Renal pelvis (tissue), 4 donors: ENCODE results near the gene FBXO41. TPM values are rescaled to one million over a fixed set of nuclear protein-coding genes. Genes with fewer than 3 reads are reported as not detected.

Source experiments
- DNase-seq: peaks from one replicate; pipeline ENCODE4 v3.0.0-alpha.2; 2013
- polyA plus RNA-seq, 3 donors: library from polyadenylated mRNA; unstranded; fragments of 120-200 nt; gene quantifications; one replicate each; pipeline ENCODE4 v1.2.1, GENCODE V29; 2013; ENCODE audit not compliant: insufficient read length in 3 of 3

The FBXO41 gene
- polyA plus RNA-seq, 3 donors, result 2.1 to 3.0 (median 2.4) TPM

DNA sequence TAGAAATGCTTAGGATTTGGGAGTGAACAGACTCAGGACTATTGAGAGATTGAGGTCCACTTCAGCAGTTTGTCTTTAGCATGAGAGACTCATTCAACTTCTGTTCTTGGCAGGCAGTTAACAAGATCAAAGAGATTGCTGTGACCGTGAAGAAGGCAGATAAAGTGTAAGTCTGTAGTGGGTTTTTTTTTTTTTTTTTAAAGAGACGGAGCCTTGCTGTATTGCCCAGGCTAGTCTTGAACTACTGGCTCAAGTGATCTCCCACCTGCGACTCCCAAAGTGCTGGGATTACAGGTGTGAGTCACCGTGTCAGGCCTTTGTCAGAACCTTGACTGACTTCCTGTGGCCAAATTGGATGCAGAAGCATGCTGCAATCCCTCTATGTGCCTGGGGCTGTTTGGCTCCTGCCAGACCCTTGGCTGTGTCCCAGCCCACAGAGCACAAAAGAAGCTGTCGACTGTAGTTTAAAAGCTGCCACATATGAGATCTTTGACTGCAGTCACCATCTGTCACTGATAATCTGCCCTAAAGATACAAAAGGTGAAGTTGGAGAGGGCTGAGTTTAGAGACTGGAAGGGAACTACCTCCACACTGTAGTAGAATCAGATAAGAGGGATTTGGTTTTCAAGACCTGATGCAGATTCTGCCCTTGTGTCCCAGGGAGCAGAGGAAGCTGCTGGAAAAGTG is 40.3 kb downstream of the FBXO41 start:
- DNase-seq, result no peak

DNA sequence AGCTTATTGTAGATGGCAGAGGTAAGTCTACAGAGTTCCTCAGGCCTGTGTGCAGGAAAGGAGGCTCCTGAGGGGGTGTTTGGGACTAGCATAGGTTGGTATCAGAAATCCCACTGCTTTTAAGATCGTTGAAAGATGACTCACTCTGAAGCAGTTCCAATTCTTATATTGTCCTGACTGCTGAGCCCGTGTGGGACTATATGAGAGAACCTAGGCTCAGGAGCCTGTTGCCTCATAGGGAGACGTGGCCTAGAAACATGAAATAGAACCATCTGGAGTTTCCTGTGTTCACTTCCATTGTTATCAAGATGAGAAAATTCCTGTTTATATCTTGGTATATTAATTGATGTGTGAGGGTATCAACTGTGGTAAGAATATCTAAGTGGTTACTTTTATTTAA is 44.5 kb downstream of the FBXO41 start:
- DNase-seq, result no peak

DNA sequence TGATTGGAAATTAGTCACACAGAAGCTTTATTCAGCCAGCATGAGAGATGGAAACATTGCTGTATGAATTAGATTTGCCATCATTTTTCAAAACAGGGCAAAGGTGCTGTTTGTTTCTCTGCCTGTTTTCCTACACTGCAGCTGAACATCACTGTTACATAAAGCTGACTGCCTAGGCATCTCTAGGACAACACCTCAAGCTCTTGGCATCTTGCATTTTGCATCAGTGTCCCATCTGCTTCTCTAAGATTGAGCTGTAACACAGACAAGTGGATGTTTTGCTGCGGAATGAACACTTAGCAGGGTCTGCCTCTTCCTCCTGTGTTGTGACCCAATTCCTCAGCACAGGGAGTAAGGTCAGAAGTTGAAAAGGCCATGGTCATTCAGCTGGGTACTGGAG is 45.3 kb downstream of the FBXO41 start:
- DNase-seq, result no peak

DNA sequence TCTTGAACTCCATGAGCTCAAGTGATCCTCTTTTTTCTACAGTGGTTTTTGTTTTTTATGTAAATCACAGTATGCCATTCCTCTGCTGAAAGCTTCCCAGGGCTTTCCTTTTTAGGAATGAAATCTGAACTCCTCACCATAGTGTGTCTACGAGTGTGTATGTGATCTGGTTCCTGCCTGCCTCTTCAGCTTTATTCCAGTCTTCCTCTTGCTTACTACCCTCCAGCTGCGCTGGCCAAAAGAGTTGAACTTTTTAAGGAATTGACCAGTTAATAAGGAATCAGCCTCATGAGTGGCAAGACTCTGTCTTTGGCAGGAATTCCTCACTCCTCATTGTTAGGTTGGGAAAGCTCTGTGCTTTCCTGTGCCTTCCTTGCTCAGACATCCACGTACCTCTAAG is 46.1 kb downstream of the FBXO41 start:
- DNase-seq, result no peak

DNA sequence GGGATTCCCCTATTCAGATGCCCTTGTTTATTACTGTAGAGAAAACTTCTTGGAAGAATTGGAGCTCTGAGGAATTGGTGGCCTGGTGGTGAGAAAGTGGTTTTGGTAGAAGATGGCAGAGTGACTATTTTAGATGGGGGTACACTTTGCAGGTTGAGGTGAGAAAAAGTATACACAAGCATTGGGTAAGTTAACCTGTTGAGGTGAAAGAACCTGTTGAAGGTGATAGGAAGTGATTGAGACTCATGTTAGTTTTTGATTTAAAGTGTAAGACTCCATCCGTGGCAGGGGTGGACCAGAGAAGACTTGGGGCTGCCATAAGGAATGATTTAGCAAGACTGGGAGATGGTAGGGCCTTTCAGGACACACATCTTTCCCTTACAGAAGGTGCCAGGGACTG is 47.1 kb downstream of the FBXO41 start:
- no peak for DNase-seq

DNA sequence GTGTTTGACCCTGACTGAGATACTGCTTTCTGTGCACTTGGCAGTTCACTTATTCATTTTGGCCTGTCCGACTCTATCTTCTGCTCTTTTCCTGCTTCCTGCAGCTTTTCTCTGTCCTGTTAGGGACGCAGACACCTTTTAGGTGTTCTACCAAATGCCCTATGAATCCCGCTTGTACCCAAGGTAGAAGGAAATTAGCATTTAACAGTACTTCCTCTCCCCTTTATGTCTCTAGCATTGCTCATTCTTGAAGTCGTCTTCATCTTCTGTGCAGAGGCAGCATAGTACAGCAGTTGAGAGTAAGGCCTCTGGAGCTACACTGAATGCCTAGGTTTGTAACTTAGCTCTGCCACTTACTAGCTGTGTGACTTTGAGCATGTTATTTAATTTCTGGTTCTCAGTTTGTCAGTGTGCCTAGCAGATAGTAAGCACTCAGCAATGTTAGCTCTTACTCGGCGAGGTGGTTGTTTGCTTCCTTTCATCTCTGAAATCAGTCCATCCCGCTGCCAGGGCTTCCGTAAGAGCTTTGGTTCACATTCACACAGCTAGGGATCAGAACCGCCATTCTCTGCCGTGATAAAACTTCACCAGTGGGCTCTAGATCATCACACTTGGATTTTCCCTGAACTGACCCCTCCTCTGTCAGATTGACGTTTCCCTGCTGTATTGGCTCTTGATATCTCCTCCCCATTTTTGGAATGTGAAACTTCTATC is 48.8 kb downstream of the FBXO41 start:
- DNase-seq, result no peak

DNA sequence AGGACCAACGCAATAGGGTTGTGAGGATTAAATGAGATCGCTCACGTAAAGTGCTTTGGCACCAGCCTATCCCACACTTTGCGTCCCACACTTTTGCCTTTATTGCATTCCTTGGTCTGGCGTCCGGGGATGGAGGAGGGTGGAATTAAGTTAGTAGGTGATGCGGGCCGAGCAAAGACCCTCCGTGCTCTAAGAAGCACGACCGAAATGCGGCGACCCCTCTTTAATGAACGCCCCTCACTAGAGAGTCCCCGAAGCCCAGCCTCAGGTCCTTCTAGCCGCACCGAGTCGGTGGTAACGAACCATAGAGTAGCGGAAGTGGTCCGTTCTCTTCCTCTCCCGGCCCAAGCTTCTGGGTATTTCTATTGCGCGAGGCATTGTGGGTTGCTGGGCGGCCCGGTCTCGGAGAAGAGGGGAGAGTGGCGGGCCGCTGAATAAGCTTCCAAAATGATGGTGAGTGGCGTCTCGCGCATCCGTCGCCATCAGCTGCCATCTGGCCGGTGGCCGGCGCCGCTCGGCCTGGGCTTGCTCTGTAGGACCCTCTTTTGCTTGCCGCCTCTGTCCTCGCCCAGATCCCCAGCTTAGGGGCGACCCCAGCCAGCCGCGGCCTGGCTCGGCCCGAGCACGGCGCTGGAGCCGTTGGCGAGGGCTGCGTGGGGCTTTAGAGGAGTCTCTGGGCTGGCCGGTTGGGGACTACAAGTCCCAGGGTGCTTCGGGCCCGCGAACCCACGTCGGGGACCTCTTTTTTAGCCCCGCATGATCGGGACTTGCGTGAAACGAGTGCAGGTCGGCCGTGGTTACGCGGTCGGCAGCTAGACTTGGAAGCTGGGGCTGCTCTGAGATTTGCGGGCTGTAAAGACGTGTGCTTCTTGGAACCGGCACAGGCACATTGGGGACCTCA is 50.1 kb downstream of the FBXO41 start, which contains the start of gene CCT7:
CCT7 (plus strand) TSS at position 377 of the 901 bp plus-strand sequence; CDS start at position 448, 71 bp downstream.
- peak; percentile 93 for DNase-seq

DNA sequence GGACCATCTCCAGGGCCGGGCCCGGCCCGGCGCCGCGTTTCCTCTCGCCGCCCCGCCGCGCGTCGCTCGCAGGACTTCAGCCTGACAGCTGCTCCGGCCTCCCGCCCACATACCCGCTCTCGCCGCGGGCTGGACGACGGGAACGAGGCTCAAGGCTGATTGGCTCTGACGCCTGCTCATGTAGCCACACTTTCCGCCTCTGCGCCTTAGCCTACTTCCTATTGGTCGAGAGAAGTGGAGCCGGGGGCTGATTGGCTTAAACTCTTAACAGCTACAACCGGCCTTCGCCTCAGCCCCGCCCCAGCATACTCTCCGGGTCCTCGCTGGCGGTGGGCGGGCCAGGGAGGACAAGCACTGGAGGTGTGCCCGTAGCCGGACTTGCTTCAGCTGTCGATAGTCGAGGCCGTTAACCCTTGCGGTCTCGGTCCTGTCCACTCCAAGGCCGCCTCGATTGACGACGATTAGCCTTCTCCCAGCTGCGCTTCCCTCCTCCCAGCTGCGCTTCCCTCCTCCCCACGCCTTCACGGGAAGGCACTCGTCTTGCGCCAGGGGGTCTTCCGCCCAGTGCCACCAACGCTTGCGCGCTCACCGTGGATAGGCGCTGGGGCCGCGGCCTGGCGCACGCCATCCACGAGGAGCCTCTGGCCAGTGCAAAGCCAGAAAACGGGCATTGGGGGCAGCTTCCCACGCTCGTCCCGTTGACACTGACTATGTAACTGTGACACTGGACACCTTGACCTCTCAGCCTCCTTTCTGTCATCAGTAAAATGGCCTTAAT is 50.9 kb downstream of the FBXO41 start, which contains the start of gene PRADC1:
PRADC1 (minus strand) TSS at position 86 of the 778 bp plus-strand sequence; CDS start at position 7, 79 bp downstream.
- peak; percentile 100 for DNase-seq

DNA sequence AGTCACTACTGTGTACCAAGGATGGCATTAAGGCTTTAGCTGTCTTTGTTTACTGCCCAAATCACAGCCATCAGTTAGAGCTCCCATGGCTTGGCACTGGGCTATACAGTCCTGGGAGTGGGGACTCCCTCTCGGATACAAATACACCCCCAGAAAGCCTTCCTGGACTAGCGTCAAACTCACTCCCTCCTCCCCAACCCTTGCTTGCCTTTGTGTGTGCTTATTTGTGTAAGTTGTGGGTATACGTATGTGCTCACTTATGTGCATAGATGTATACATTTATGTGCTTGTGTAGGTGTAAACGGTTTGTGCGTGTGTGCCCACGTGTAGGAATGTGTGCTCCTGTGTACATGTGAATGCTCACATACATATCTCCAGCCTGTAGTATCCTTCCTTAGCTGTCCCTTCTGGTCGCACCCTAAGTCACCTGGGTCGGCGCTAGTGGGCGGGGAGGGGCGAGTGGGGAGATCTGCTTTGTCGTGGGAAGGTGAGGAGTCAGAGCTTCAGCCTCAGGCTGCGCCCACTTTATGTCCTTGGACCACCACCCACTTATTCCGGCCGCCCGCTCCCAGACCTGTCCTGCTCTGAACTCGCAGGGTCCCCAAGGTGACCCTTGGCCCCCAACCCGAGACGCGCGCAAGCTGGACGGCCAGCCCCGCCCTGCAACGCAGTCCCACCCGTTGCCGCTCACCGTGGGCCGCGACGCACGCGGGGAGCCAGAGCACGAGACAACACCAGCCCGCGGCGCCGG is 51.7 kb downstream of the FBXO41 start:
- DNase-seq, result no peak

DNA sequence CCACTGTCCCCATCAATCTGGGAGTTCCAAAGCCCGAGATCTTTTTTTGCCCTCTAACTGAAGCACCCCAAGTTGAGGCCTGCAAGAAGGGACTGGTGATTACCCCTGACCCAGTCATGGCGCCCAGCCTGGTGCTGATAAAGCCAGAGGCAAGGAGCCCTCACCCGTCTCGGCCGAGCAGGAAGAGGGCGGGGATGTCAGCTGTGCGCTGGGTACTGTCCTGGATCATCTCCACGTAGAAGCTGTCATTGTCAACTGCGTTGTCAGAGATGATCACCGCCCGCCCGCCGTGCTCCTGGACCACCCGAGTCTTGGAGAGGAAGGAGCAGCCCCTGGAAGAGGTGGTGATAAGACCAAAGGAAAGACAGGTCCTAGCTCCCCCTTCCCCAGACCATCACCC is 55.6 kb downstream of the FBXO41 start:
- no peak for DNase-seq

DNA sequence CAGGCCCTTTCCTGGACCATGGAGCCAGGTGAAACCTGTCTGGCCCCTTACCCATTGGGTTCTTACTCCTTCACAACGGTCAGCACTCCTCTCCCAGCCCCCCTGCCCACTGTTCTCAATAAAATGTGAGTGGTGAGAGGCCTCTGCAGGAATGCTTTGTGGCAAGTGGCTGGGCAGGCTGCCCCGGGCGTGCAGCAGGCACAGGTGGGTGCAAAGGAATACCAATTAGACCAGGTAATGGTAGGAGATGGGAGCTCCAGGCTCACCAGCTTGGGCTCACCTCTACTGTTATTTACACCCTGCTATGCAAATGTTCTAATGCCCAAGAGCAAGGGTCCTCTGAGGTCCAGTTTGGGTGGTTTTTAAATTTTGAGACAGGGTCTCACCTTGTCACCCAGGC is 57.2 kb downstream of the FBXO41 start:
- DNase-seq, result no peak

DNA sequence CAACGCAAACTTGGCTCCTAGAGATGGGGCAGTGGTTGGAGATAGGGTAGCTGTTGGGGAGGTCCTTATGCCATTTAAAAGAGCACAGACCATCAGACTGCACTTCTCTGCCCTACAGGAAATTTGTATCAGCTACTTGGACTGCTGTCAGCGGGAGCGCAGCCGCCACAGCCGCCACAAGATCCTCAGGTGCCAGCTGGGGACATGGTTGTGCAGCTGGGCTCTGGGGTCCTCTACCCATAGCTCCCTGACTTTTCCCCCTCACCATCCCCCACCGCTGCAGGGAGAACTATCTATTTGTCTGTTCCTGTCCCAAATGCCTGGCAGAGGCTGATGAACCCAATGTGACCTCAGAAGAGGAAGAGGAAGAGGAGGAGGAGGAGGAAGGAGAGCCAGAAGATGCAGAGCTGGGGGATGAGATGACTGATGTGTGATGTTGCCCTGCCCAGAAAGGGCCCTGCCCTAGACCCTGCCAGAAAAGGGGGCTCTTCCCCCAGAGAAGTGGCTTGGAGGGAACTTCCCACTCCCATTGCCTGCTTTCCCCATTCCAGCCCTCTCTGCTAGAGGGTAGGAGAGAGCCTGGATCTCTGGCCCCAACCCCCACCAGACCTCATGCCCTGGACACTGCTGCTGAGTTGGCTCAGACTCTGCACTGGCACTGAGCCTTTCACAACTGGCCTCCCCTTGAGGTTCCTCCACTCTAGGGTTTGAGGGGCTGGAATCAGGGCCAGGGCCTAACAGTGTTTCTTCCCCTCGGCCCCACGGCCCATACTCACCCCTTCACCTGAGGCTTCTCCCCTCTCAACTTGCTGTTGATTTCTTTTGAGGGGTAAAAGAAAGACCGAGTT is 58.5 kb downstream of the FBXO41 start:
- no peak for DNase-seq

DNA sequence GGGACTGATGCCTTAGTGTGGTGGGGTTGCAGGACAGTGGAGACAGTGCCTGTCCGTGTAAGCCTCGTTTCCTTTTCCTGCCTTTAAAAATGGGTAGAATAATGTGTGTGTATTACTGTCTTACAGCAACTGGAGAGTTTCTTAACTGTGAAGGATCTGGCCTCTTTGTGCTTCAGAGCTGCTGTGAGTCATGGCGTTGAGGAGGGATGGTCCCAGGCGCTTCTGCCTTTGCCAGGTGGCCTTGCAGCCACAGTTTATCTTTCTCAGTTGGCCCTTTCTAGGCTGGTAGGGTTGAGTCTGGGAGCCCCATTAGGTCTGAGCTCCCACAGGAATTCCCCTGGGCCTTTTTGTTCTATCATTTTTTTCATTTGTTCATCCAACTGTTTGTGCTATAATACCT is 60.5 kb downstream of the FBXO41 start:
- no peak for DNase-seq

DNA sequence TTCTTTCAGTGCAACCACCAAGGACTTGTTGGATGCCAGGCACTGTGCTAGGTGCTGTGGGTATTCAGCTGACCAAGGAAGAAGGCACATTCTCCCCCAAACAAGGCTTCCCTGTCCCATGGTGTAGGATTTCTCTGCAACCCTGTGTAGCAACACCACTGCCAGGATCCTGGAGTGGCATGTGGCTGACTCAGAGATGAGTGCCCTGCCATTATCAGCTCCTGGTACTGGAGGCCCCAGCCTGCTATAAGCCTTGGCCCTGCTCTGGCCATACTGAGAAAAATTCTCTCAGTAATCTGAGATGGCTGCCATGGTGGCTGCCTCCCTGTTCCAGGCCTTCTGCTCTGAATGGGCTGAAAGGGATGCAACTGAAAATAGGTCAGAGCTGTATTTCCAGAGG is 66.0 kb downstream of the FBXO41 start:
- DNase-seq, result no peak

DNA sequence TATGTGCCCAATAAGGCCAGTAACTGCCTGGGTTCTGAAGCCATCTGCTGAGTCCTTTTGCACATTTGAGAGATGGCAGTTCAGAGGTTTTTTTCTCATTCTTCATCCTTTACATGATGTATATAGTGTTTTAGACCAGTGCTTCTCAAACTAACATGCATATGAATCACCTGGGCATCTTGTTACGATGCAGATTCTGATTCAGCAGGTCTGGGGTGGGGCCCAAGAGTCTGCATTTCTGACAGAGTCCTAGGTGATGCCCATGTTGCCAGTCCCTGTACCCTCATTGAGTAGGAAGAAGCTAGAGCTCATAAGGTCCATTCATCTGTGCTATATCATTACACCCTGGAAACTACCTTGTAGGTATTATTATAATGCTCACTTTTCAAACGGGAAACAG is 66.5 kb downstream of the FBXO41 start:
- DNase-seq, result no peak

DNA sequence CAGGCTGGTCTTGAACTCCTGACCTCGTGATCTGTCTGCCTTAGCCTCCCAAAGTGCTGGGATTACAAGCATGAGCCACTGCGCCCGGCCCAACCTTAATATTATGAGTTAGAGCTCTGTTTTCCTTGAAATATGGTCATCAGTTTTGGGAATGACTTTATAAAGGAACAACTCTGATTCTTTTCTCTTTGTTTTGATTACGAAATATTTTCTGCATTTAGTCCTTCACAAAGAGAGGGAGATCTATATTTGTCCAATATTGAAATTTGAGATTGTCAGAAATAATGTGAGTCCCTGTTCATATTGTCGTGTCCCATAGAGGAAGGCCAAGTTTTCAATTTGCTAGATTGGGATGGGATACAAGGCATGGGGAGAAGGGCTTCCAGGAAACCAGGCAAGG is 67.1 kb downstream of the FBXO41 start:
- no peak for DNase-seq

DNA sequence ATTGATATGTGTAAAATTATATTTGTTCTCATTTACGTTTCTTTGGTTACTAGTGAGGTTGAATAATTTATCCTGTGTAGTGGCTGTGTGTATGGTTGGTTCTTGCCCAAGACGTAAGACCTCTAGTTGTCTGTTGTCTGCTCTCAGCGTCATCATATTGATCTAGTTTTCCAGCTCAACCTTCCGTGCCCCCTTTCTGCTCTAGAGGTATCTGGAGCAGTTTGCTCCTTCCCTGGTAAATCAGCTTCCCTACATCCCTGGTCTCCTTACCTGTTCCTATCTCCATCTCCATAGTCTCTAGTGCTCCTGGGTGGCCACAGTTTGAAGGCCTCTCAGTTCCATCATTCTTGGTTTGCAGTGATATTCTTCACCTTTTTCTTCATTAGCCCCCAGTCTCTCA is 69.0 kb downstream of the FBXO41 start:
- DNase-seq, result no peak

DNA sequence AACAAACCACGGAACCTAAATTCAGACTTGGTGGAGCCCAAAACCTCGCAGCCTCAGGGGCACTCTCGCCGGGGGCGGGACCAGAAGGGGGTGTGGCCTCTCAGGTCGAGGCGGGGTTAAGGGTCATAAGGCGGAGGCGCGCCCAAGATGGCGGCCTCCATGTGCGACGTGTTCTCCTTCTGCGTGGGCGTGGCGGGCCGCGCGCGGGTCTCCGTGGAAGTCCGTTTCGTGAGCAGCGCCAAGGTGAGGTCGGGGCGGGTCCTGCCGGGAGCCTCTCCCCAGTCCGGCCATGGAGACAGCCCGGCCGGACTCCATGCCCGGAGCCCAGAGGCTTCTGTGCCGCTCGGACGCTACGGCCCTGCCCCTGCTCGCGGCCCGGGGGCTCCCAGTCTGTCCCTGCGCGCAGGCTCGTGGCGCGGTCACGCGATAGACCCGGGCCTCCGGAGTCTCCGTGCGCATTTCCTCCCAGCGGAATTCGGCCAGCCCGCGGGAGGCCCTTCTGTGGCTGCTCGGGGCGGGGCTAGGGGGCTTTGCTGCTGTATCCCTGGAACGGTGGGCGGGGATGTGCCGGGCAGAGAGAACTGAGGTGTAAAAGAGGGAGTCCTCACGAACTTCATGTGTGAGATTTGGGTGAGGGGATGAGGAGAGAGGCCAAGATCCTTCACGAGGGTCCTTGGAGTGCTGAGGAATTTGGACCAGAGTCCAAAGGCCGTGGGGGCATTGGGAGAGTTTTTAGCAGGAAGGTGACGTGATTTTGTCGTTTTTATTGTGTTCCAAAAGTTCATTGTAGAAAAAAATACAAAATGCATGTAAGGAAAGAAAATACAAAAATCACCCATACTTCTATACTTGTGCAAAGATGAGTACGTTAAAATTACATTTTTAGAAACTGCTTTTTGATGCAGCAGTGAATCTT is 69.9 kb downstream of the FBXO41 start, which contains the start of gene SMYD5:
SMYD5 (plus strand) TSS at position 126 of the 916 bp plus-strand sequence; CDS start at position 148, 22 bp downstream.
- peak; percentile 77 for DNase-seq
